Gastrocnemius medialis (tissue), 4 donors: ENCODE measurements around the gene IL17D.

Source experiments
- POLR2A ChIP-seq, 2 donors: fragments of 450-650 bp; IDR thresholded peaks; one replicate each; pipeline ENCODE4 v1.6.1; 2017; ENCODE audit warnings: antibody characterized with exemption in 2 of 2, mild to moderate bottlenecking in 2 of 2, moderate library complexity in 2 of 2
- TF ChIP-seq, protein P1 (sequence below), 5 experiments: fragments of 450-650 bp in 3 of 5; fragments of 200-600 bp in 2 of 5; sonication (generic) in 2 of 5; IDR thresholded peaks in 4 of 5; conservative IDR thresholded peaks in 1 of 5; 1 replicate in 4 of 5; 2 replicates in 1 of 5; pipeline ENCODE4 v1.5.1; 2016 to 2019; ENCODE audit warnings: antibody characterized with exemption in 5 of 5, mild to moderate bottlenecking in 3 of 5, moderate library complexity in 3 of 5

DNA sequence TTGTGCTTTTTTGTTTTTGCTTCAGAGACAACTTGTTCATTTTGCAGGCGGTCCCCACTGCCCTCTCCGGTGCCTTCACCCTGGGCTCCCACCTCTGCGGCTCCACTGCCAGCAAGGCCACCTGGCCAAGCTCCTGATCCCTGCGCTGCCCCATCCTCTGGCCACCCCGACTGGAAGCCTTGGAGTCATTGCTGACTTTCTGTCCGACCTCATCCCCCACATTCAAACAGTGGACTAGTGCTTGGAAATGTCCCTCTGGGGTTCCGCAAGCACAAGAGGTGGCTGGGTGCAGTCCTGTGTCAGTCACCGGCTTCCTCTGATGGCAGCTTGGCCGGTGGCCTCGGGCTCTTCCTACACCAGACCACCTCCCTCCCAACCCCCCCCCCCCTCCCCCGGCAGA, 17.0 kb downstream of the IL17D start:
- TF ChIP-seq, protein P1, sequence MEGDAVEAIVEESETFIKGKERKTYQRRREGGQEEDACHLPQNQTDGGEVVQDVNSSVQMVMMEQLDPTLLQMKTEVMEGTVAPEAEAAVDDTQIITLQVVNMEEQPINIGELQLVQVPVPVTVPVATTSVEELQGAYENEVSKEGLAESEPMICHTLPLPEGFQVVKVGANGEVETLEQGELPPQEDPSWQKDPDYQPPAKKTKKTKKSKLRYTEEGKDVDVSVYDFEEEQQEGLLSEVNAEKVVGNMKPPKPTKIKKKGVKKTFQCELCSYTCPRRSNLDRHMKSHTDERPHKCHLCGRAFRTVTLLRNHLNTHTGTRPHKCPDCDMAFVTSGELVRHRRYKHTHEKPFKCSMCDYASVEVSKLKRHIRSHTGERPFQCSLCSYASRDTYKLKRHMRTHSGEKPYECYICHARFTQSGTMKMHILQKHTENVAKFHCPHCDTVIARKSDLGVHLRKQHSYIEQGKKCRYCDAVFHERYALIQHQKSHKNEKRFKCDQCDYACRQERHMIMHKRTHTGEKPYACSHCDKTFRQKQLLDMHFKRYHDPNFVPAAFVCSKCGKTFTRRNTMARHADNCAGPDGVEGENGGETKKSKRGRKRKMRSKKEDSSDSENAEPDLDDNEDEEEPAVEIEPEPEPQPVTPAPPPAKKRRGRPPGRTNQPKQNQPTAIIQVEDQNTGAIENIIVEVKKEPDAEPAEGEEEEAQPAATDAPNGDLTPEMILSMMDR (IDR thresholded peaks at IDR 0.05 in 4 of 5, conservative IDR thresholded peaks at IDR 0.05 in 1 of 5): no peak
- no peak for TF ChIP-seq POLR2A (IDR thresholded peaks at IDR 0.05)
